Psoas muscle (tissue), 8 donors: ENCODE measurements around the gene ZBTB44. TPM values are rescaled to one million over a fixed set of nuclear protein-coding genes. Genes with fewer than 3 reads are reported as not detected.

Experiments used
- ATAC-seq, 4 donors: fragments of 200-7000 bp; cut with Tn5 transposase; one replicate each; pipeline ENCODE4 v1.9.1; 2020; ENCODE audit warnings: moderate library complexity in 3 of 4, mild to moderate bottlenecking in 2 of 4
- DNase-seq, 2 donors: peaks; one replicate each; pipeline ENCODE4 v3.0.0-alpha.2; 2020
- H3K27ac ChIP-seq: fragments of 200-600 bp; one replicate; pipeline ENCODE4 v1.8.0; 2022
- H3K27me3 ChIP-seq, 3 donors: fragments of 200-600 bp in 1 of 3; one replicate each; pipeline versions ENCODE4 v1.6.1 to v1.8.0; 2013 to 2022; ENCODE audit warnings: low read length in 2 of 3, mild to moderate bottlenecking in 2 of 3, moderate library complexity in 1 of 3; ENCODE audit not compliant: insufficient read depth in 3 of 3
- H3K36me3 ChIP-seq, 2 donors: fragments of 200-600 bp in 1 of 2; one replicate each; pipeline versions ENCODE4 v1.6.1 to v1.8.0; 2013 to 2022; ENCODE audit warnings: low read depth in 1 of 2, mild to moderate bottlenecking in 1 of 2, moderate library complexity in 1 of 2; ENCODE audit not compliant: insufficient read depth in 1 of 2
- H3K4me1 ChIP-seq: fragments of 200-600 bp; one replicate; pipeline ENCODE4 v1.8.0; 2022
- H3K4me3 ChIP-seq: fragments of 200-600 bp; one replicate; pipeline ENCODE4 v1.8.0; 2022; ENCODE audit warnings: mild to moderate bottlenecking
- H3K9me3 ChIP-seq: fragments of 200-600 bp; one replicate; pipeline ENCODE4 v1.8.0; 2022
- WGBS, 3 donors: extraction: QIAGEN DNeasy Blood & Tissue Kit; methylation state at CpG; one replicate each; pipeline versions ENCODE4 v1.1.6 to v1.1.7; 2013; 5-methylcytosine and 5-hydroxymethylcytosine counted together
- intact Hi-C, 2 donors: fragments of 100-400 bp; cut with DNase I; formaldehyde crosslinking; loops; one replicate each; pipeline versions ENCODE4 v1.11.0 to v1.14.2; 2022
- polyA plus RNA-seq, 3 donors: library from polyadenylated mRNA; stranded (reverse); fragments of 200-250 nt; gene quantifications; one replicate each; pipeline ENCODE4 v1.2.3, GENCODE V29; 2013
- total RNA-seq, 4 donors: library from RNA; stranded (reverse); fragmentation: NEBNext Ultra II Directional in 2 of 4; extraction: Animal tissue kit (Norgen Biotek cat#: 25700) in 2 of 4; gene quantifications; one replicate each; pipeline versions ENCODE4 v1.2.1 to v1.2.4, GENCODE V29; 2021 to 2023
- TF ChIP-seq, protein P1 (sequence below): fragments of 200-600 bp; IDR thresholded peaks from one replicate; pipeline ENCODE4 v1.8.0; 2022; ENCODE audit warnings: antibody characterized with exemption
- donor health status: healthy with polysubstance abuse.
- donor health status: DM: no; HTN: no; CAD: no; lungs with moderate emphysema.
- donor health status: Bipolar disorder and iron deficiency.
- donor health status: healthy.
- donor health status: DM: yes; HTN: yes; CAD: no.
- donor health status: DM: no; HTN: no; CAD: no.
- donor health status: DM: no; HTN: no; CAD: no.
- donor health status: DM: yes; HTN: yes; CAD: no.

The ZBTB44 gene
- total and polyA plus RNA-seq, 7 donors: 8.6 to 77.2 (median 58.6) TPM

DNA sequence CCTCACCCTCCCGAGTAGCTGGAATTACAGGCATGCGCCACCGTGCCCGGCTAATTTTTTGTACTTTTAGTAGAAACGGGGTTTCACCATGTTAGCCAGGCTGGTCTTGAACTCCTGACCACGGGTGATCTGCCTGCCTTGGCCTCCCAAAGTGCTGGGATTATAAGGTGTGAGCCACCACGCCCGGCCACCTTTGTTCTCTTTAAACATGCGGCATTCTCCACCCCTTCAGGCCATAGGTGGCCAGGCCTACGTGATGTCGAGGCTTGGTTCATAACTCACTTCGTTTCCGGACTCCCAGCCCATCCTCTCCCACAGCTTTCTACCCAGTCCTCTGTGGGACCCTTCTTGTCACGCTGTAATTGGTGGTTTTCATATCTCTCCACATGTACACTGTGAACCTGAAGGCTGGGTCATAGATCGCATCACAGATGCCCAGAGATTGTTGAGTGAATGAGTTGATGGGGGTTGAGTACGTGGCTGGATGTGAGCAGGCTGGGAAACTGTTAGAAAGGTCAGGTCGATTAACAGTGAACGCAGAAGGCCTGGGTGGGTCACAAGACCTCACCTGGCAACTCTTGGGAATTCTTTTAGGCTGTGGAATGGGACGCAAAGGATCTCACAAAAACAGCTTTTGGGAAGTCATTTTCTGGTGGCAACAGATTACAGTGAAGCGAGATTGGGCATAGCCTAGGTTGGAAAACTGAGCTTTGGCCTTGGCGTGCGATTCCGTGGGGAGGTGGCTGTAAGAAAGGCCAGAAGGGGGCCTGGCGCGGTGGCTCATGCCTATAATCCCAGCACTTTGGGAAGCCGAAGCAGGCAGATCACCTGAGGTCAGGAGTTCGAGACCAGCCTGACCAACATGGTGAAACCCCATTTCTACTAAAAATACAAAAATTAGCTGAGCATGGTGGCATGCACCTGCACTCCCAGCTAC, 110.7 kb downstream of the ZBTB44 start:
- Histone ChIP-seq H3K27ac (no peak overlapping the region), H3K27me3 (peaks cover 0 to 2% (median 0%) of the 10 kb centered on the region in 3 donors), H3K4me3 (no peak overlapping the region), H3K9me3 (no peaks in the 10 kb centered on the region), H3K36me3 (no peaks in the 10 kb centered on the region), H3K4me1 (no peaks in the 10 kb centered on the region)
- TF ChIP-seq, protein P1, sequence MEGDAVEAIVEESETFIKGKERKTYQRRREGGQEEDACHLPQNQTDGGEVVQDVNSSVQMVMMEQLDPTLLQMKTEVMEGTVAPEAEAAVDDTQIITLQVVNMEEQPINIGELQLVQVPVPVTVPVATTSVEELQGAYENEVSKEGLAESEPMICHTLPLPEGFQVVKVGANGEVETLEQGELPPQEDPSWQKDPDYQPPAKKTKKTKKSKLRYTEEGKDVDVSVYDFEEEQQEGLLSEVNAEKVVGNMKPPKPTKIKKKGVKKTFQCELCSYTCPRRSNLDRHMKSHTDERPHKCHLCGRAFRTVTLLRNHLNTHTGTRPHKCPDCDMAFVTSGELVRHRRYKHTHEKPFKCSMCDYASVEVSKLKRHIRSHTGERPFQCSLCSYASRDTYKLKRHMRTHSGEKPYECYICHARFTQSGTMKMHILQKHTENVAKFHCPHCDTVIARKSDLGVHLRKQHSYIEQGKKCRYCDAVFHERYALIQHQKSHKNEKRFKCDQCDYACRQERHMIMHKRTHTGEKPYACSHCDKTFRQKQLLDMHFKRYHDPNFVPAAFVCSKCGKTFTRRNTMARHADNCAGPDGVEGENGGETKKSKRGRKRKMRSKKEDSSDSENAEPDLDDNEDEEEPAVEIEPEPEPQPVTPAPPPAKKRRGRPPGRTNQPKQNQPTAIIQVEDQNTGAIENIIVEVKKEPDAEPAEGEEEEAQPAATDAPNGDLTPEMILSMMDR: no peak
- DNase-seq (no peak), ATAC-seq (no peak)
- 84 to 93% (median 93%) methylated on average over 27 of the region's 27 CpGs for WGBS, 3 donors
- intact Hi-C loops: no loop called here

DNA sequence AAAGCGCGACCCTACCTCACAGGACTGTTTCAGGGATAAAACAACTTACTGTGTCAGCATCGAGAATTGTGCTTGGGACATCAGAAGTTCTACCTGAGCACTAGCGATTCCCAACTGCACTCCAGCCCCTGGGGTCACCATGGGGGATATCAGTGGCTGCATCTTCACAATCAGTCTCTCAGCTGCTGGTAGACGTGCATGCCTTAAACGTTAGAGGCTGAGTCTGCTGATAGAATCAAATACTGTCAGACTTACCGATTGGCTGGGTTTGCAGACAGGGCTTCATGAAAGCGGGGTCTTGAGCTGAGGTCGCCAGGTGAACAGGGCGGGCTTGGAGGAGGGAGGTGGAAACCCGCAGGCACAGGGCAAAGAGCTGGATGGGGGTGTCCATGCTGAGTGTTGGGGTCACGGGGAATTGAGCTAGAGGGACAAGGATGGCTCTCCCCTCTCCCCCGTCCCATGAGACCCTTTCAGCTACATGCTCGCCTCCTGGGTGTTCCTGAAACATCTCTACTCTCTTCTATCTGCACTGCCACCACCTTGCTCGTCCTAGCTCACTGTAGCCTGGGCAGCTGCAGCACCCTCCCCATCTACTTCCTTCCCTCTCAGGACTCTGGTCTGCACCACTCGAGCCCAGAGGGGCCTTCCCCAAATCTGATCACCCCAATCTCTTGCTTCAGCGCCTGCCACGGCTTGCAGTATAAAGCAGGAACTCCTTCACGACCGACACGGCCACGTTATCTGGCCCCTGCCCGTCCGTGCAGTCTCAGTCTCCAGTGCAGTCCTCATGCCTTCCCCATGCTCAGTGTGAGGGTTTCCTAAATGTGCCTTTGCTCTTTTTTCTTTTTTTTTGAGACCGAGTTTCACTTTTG, 111.7 kb downstream of the ZBTB44 start:
- Histone ChIP-seq H3K9me3 (no peaks in the 10 kb centered on the region), H3K4me3 (no peak overlapping the region), H3K36me3 (no peaks in the 10 kb centered on the region), H3K4me1 (no peaks in the 10 kb centered on the region), H3K27me3 (peaks cover 0 to 2% (median 0%) of the 10 kb centered on the region in 3 donors), H3K27ac (no peak overlapping the region)
- TF ChIP-seq, protein P1: no peak
- DNase-seq (no peak), ATAC-seq (no peak)
- intact Hi-C loops: no loop called here
- WGBS, 3 donors: 83 to 89% (median 88%) methylated on average over 25 of the region's 25 CpGs

DNA sequence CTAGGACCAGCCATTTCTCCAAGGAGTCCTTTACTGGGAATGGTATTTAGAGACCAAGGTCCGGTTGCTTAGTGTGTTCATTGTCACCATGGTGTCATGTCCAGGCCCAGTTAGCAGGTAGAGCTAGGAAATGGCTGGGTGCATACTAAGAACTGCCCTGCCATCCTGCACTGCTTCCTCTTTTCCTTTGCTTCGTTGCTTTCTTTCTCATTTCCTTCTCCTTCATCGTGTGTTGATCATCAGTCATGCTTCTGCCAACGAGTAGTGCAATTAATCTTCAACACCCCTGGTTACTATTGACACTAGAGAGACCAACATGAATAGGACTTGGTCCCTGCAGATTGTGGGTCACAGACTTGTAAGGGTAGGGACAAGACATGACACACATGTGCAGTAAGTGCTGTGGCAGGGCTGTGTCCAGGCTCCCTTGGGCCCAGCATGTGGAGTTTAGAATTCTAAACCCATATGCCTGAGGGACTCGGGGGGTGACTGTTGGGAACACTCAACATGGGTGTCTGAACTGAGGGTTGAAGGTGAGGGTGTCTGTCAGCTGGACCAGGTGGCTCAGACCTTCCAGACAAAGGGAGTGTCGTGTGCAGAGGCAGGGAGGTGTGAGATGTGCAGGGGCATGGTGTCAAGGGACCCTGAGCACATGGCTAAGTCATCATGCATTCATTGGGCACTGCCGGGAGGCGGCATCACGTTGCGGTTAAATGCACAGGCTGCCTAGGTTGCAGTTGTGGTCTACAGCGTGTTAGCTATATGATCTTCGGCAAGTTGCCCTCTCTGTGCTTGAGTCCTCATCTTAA, 112.5 kb downstream of the ZBTB44 start:
- Histone ChIP-seq H3K4me3 (no peak overlapping the region), H3K27ac (no peak overlapping the region), H3K9me3 (no peaks in the 10 kb centered on the region), H3K4me1 (no peaks in the 10 kb centered on the region), H3K27me3 (peaks cover 0 to 2% (median 0%) of the 10 kb centered on the region in 3 donors), H3K36me3 (no peaks in the 10 kb centered on the region)
- TF ChIP-seq, protein P1: no peak
- intact Hi-C loops: no loop called here
- WGBS, 3 donors: 66 to 83% (median 77%) methylated on average over 12 of the region's 12 CpGs
- DNase-seq (no peak), ATAC-seq (no peak)

DNA sequence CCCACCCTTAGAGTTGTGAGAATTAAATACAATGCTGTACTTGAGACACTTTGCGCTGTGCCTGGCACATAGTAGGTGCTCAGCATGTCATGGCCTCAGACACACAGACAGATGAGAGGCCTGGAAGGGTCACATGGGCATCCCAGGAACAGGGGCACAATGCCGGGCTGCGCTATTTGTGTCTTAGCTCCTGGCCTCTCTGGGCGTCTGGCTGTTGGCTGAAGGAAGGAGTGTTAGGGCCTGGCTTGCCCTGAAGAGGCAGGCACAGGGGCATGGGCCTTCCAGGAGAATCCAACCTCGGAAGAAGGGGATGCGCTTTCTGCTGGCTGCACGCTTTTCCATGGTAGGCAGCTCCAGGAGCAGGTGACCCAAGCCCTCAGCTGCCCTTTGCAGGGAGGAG, 113.7 kb downstream of the ZBTB44 start:
- TF ChIP-seq, protein P1: no peak
- H3K4me3 ChIP-seq: no peak overlapping the region
- intact Hi-C loops: no loop called here
- DNase-seq (no peak), ATAC-seq (no peak)
- WGBS, 3 donors: 80 to 95% (median 93%) methylated on average over 7 of the region's 7 CpGs
- no peaks in the 10 kb centered on the region for H3K36me3 ChIP-seq
- H3K27ac ChIP-seq: no peak overlapping the region
- H3K4me1 ChIP-seq: no peaks in the 10 kb centered on the region
- no peaks in the 10 kb centered on the region for H3K27me3 ChIP-seq
- H3K9me3 ChIP-seq: no peaks in the 10 kb centered on the region
